Measurements from ENCODE around the gene KSR1.
"Not testable (repeated sequence)": the region's sequence is repeated elsewhere in the genome, so short reads cannot be mapped to it uniquely, and the experiment has no call there.

The KSR1 gene

GRCh38 chr17:27607521-27608091 lies 151.4 kb downstream of the KSR1 start:
- FAIRE-seq (no peak), DNase-seq (ENCODE audit: low spot score) (no peak)

GRCh38 chr17:27608328-27609230 lies 152.3 kb downstream of the KSR1 start:
- FAIRE-seq = no peak

GRCh38 chr17:27609611-27610303 lies 153.5 kb downstream of the KSR1 start:
- FAIRE-seq = no peak
- no peak for DNase-seq (ENCODE audit: low spot score)

More at GRCh38 chr17:27608328-27609230, 152.3 kb downstream of the KSR1 start:
- no peak for DNase-seq (ENCODE audit: low spot score)

- no peak for DNase-seq (ENCODE audit: low spot score)
- no peak for FAIRE-seq
Measured at GRCh38 chr17:27610304-27610677, 154.0 kb downstream of the KSR1 start.

- FAIRE-seq (no peak), DNase-seq (ENCODE audit: low spot score) (no peak)
Measured at GRCh38 chr17:27612160-27612770, 156.0 kb downstream of the KSR1 start.

GRCh38 chr17:27613433-27613832 lies 157.2 kb downstream of the KSR1 start:
- DNase-seq (ENCODE audit: low spot score) (no peak), FAIRE-seq (no peak)

GRCh38 chr17:27615121-27615520 lies 158.9 kb downstream of the KSR1 start:
- FAIRE-seq = no peak

GRCh38 chr17:27616414-27616813 lies 160.2 kb downstream of the KSR1 start:
- DNase-seq (ENCODE audit: low spot score) = no peak
- FAIRE-seq = no peak

More at GRCh38 chr17:27615121-27615520, 158.9 kb downstream of the KSR1 start:
- no peak for DNase-seq (ENCODE audit: low spot score)

- FAIRE-seq (no peak), DNase-seq (ENCODE audit: low spot score) (no peak)
Measured at GRCh38 chr17:27618417-27618816, 162.2 kb downstream of the KSR1 start.

- FAIRE-seq = no peak
Measured at GRCh38 chr17:27620721-27621120, 164.5 kb downstream of the KSR1 start.

GRCh38 chr17:27621536-27621935 lies 165.3 kb downstream of the KSR1 start:
- DNase-seq (ENCODE audit: low spot score) (no peak), FAIRE-seq (no peak)

More at GRCh38 chr17:27620721-27621120, 164.5 kb downstream of the KSR1 start:
- no peak for DNase-seq (ENCODE audit: low spot score)

GRCh38 chr17:27621942-27622559 lies 165.8 kb downstream of the KSR1 start:
- DNase-seq (ENCODE audit: low spot score) = no peak
- no peak for FAIRE-seq

- FAIRE-seq (no peak), DNase-seq (ENCODE audit: low spot score) (no peak)
Measured at GRCh38 chr17:27622986-27623385, 166.7 kb downstream of the KSR1 start.

GRCh38 chr17:27623614-27624013 lies 167.4 kb downstream of the KSR1 start:
- DNase-seq (ENCODE audit: low spot score) (no peak), FAIRE-seq (no peak)

GRCh38 chr17:27624539-27624938 lies 168.3 kb downstream of the KSR1 start:
- FAIRE-seq (no peak), DNase-seq (ENCODE audit: low spot score) (no peak)

GRCh38 chr17:27625856-27626255 lies 169.6 kb downstream of the KSR1 start:
- FAIRE-seq = no peak

GRCh38 chr17:27627514-27627913 lies 171.3 kb downstream of the KSR1 start:
- FAIRE-seq = no peak

More at GRCh38 chr17:27625856-27626255, 169.6 kb downstream of the KSR1 start:
- DNase-seq (ENCODE audit: low spot score) = no peak

GRCh38 chr17:27628376-27628775 lies 172.1 kb downstream of the KSR1 start:
- no peak for DNase-seq (ENCODE audit: low spot score)
- no peak for FAIRE-seq

More at GRCh38 chr17:27627514-27627913, 171.3 kb downstream of the KSR1 start:
- no peak for DNase-seq (ENCODE audit: low spot score)

- FAIRE-seq; DNase-seq (ENCODE audit: low spot score): not testable (repeated sequence)
Measured at GRCh38 chr17:27629260-27629659, 173.0 kb downstream of the KSR1 start.

GRCh38 chr17:27630607-27631410 lies 174.6 kb downstream of the KSR1 start, which contains the start of gene LGALS9:
TSS of gene LGALS9 (plus strand) at chr17:27631188. CDS start at chr17:27631266, 78 bp downstream.
- DNase-seq (ENCODE audit: low spot score) (no peak), FAIRE-seq (no peak)

Measured in RCC 7860 (cell line).